RWPE1 (cell line): Measurements from ENCODE around the gene ZNF469.

ENCODE experiments used
- CTCF ChIA-PET: fragments of 350-600 bp; sonication (Branson Sonifier 250); formaldehyde crosslinking; extraction: SDS; loops from one replicate; lab custom pipeline; 2021; lab: Yijun Ruan, JAX
- POLR2A ChIA-PET: fragments of 400-600 bp; formaldehyde crosslinking; extraction: SDS; loops from one replicate; lab custom pipeline; 2020; ENCODE audit warnings: antibody characterized with exemption; ENCODE audit not compliant: low non-redundant PET; lab: Yijun Ruan, JAX
- DNase-seq: peaks from one replicate; pipeline ENCODE4 v3.0.0; 2012; ENCODE audit warnings: low spot score
- H3K27ac ChIP-seq: fragments of 450-650 bp; 2 replicates; pipeline ENCODE4 v1.5.1; 2017
- TF ChIP-seq, protein P1 (sequence below): fragments of 450-650 bp; conservative IDR thresholded peaks from 2 replicates; pipeline ENCODE4 v1.5.1; 2017; ENCODE audit warnings: low read depth, mild to moderate bottlenecking

The ZNF469 gene

DNA sequence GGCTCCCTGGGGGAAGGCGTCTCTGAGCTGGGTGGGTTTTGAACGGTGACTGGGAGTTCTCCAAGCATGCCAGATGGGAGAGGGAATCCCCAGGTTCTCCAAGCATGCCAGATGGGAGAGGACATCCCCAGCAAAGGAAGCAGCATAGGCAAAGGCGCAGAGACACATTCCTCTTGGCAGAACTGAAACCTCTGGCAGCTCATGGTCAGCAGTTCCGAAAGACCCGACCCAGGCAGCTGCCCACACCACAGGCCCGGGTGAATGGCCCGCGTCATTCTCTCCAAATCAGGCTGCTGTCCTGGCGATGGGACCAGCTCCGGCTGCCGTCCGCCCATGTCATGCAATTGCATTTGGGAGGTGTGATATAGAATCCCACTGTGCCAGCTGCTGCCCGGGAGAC, 8.0 kb downstream of the ZNF469 start:
- TF ChIP-seq, protein P1, sequence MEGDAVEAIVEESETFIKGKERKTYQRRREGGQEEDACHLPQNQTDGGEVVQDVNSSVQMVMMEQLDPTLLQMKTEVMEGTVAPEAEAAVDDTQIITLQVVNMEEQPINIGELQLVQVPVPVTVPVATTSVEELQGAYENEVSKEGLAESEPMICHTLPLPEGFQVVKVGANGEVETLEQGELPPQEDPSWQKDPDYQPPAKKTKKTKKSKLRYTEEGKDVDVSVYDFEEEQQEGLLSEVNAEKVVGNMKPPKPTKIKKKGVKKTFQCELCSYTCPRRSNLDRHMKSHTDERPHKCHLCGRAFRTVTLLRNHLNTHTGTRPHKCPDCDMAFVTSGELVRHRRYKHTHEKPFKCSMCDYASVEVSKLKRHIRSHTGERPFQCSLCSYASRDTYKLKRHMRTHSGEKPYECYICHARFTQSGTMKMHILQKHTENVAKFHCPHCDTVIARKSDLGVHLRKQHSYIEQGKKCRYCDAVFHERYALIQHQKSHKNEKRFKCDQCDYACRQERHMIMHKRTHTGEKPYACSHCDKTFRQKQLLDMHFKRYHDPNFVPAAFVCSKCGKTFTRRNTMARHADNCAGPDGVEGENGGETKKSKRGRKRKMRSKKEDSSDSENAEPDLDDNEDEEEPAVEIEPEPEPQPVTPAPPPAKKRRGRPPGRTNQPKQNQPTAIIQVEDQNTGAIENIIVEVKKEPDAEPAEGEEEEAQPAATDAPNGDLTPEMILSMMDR, result no peak
- no peak for DNase-seq
- CTCF ChIA-PET, result no interaction called here
- POLR2A ChIA-PET, result no interaction called here
- no peak overlapping the region for H3K27ac ChIP-seq

DNA sequence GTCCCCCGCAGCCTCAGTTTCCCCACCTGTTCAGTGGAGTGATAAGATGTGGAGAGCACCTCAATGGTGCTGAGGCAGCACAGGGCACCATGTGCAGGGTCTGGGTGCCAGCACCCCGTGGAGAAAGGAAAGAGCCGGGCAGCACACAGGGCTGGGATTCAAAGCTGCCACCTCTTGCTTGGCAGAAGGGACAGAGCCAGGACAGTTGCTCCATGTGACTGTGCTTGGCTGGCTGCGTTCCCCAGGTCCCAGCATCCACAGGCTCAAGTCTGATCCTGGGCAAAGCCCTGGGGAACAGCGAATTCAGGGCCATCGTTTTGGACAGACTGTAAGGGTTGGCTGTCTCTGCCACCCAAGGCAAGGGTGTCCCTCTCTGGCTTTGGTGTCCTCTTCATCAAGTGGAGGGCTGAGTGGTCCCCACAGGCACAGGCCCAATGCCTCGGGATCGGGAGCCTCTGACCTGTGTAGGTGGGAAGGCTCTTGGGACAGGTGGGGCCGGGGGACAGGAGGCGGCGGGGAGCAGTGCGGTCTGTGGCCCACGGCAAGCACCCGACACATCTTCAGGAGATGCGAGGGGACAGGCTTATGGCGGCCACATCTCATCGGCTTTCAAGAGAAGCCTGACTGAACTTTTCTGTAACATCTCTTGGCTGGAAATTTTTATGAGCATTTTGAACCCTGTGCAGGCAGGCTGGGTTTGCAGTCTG, 8.5 kb downstream of the ZNF469 start:
- DNase-seq, result no peak
- ChIA-PET CTCF (no interaction called here), POLR2A (no interaction called here)
- H3K27ac ChIP-seq, result no peak overlapping the region
- TF ChIP-seq, protein P1, result no peak

GRCh38 chr16:88392111-88392510, 9.4 kb downstream of the ZNF469 start:
- no peak for DNase-seq
- POLR2A ChIA-PET, result no interaction called here
- no peak overlapping the region for H3K27ac ChIP-seq
- CTCF ChIA-PET, result interaction anchor here (0.6 to 0.9 kb wide), 2 partner anchors 8 to 478 kb away, joined by 3 to 4 read pairs; no protein-coding TSS in a partner anchor
- TF ChIP-seq, protein P1, result no peak

GRCh38 chr16:88392616-88393015, 9.9 kb downstream of the ZNF469 start:
- H3K27ac ChIP-seq, result no peak overlapping the region
- no peak for DNase-seq
- ChIA-PET CTCF (interaction anchor here (0.5 to 0.9 kb wide), 3 partner anchors 9 to 479 kb away, joined by 3 to 4 read pairs (median 3); no protein-coding TSS in a partner anchor), POLR2A (no interaction called here)
- TF ChIP-seq, protein P1, result no peak

DNA sequence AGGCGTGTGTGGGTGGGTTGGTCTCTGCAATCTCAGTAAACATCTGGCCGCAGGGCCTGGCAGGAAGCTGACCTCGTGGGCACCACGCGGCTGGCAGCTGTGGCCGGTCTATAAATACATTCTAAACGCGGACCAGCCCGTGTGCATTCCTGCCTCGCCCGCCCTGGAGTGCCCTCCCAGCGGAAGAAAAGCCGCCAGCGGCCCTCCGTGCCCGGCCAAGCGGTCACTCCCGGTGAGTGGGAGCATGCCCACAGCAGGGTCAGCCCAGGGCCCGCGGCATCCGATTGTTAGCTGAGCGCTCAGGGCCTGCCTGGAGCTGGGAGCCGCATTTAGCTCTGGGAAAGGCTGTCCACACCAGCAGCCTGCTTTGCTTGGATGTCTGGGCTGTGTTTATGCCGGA, 10.3 kb downstream of the ZNF469 start:
- CTCF ChIA-PET, result interaction anchor here (0.5 to 0.9 kb wide), 3 partner anchors 9 to 479 kb away, joined by 3 to 4 read pairs (median 3); no protein-coding TSS in a partner anchor
- POLR2A ChIA-PET, result no interaction called here
- no peak for DNase-seq

DNA sequence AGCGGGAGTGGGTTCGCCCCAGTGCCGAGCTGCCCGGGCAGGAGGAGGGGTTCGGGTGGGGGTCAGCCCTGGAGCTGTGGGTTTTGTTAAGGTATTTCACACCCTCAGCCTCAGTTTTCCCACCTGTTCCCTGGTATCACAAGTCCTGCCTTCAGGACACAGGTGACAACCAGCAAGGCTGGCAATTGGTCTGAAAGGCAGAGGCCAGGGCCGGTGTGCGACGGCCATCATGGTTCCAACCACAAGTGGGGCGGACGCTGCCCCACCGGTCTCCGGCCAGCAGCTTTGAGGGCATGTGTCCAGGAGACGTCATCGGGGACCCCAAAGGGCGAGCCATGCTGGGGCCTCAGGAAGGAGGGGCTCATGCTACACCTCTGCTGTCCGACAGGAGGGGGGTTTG, 10.8 kb downstream of the ZNF469 start:
- TF ChIP-seq, protein P1, result no peak
- POLR2A ChIA-PET, result no interaction called here
- no peak for DNase-seq
- no peak overlapping the region for H3K27ac ChIP-seq
- CTCF ChIA-PET, result interaction anchor here (0.6 kb wide), 1 partner anchor 921 kb away, joined by 3 read pairs; no protein-coding TSS in a partner anchor

More for the DNA sequence above, 10.3 kb downstream of the ZNF469 start:
- H3K27ac ChIP-seq, result no peak overlapping the region
- TF ChIP-seq, protein P1, result no peak
